ENCODE data around the gene ACTR3C.

The ACTR3C gene

GRCh38 chr7:150365194-150365593 is 41.8 kb upstream of the ACTR3C start:
- TF ChIP-seq CTCF (IDR thresholded peaks at IDR 0.05; ENCODE audit: low read depth, low read length, missing control alignments), result no peak
- DNase-seq (ENCODE audit: low read depth), result no peak
- in situ Hi-C loops (cut with HindIII; ENCODE audit: low sequenced_read_pairs), result no loop called here
- H3K4me3 ChIP-seq (ENCODE audit: low read depth, low read length), result no peak overlapping the region

GRCh38 chr7:150363872-150364271 is 40.5 kb upstream of the ACTR3C start:
- no peak overlapping the region for H3K4me3 ChIP-seq (ENCODE audit: low read depth, low read length)
- no peak for DNase-seq (ENCODE audit: low read depth)
- in situ Hi-C loops (cut with HindIII; ENCODE audit: low sequenced_read_pairs), result no loop called here
- TF ChIP-seq CTCF (IDR thresholded peaks at IDR 0.05; ENCODE audit: low read depth, low read length, missing control alignments), result no peak

GRCh38 chr7:150363370-150363769 is 40.0 kb upstream of the ACTR3C start:
- in situ Hi-C loops (cut with HindIII; ENCODE audit: low sequenced_read_pairs), result no loop called here
- no peak for DNase-seq (ENCODE audit: low read depth)
- TF ChIP-seq CTCF (IDR thresholded peaks at IDR 0.05; ENCODE audit: low read depth, low read length, missing control alignments), result no peak
- no peak overlapping the region for H3K4me3 ChIP-seq (ENCODE audit: low read depth, low read length)

- TF ChIP-seq CTCF (IDR thresholded peaks at IDR 0.05; ENCODE audit: low read depth, low read length, missing control alignments), result no peak
- H3K4me3 ChIP-seq (ENCODE audit: low read depth, low read length), result no peak overlapping the region
- in situ Hi-C loops (cut with HindIII; ENCODE audit: low sequenced_read_pairs), result no loop called here
- no peak for DNase-seq (ENCODE audit: low read depth)
Measured at GRCh38 chr7:150361807-150362621, 38.7 kb upstream of the ACTR3C start.

- no peak for TF ChIP-seq CTCF (IDR thresholded peaks at IDR 0.05; ENCODE audit: low read depth, low read length, missing control alignments)
- DNase-seq (ENCODE audit: low read depth), result no peak
- no peak overlapping the region for H3K4me3 ChIP-seq (ENCODE audit: low read depth, low read length)
- in situ Hi-C loops (cut with HindIII; ENCODE audit: low sequenced_read_pairs), result no loop called here
Measured at GRCh38 chr7:150361402-150361801, 38.1 kb upstream of the ACTR3C start.

GRCh38 chr7:150360363-150361058 is 37.2 kb upstream of the ACTR3C start:
- DNase-seq (ENCODE audit: low read depth), result no peak
- TF ChIP-seq CTCF (IDR thresholded peaks at IDR 0.05; ENCODE audit: low read depth, low read length, missing control alignments), result no peak
- in situ Hi-C loops (cut with HindIII; ENCODE audit: low sequenced_read_pairs), result no loop called here

More at GRCh38 chr7:150360363-150361058, 37.2 kb upstream of the ACTR3C start:
- H3K4me3 ChIP-seq (ENCODE audit: low read depth, low read length), result no peak overlapping the region

All from astrocyte of the cerebellum (primary cell).